Uterus (tissue), 2 donors: ENCODE results near the gene KLRC4.
"Not testable (repeated sequence)": the region's sequence is repeated elsewhere in the genome, so short reads cannot be mapped to it uniquely, and the experiment has no call there.

Experiments used
- CTCF ChIP-seq, 4 experiments: fragments of 200-600 bp in 2 of 4; fragments of 450-650 bp in 2 of 4; sonication (generic) in 2 of 4; IDR thresholded peaks; one replicate each; pipeline ENCODE4 v1.5.1; 2016 to 2019; ENCODE audit warnings: antibody characterized with exemption in 4 of 4, mild to moderate bottlenecking in 2 of 4, moderate library complexity in 1 of 4
- POLR2A ChIP-seq, 2 donors: fragments of 450-650 bp; IDR thresholded peaks; one replicate each; pipeline ENCODE4 v1.6.1; 2016; ENCODE audit warnings: antibody characterized with exemption in 2 of 2, mild to moderate bottlenecking in 1 of 2, moderate library complexity in 1 of 2

- TF ChIP-seq POLR2A, CTCF (IDR thresholded peaks at IDR 0.05): not testable (repeated sequence)
Measured at GRCh38 chr12:10435816-10436215, 26.3 kb upstream of the KLRC4 start, which contains the start of gene KLRC2.
